Mammary epithelial cell (primary cell): Measurements from ENCODE around the gene HYKK.

Experiments used
- CTCF ChIP-seq, 2 donors: IDR thresholded peaks in 1 of 2; conservative IDR thresholded peaks in 1 of 2; 2 replicates each; pipeline ENCODE4 v1.5.1; 2011 to 2012; ENCODE audit warnings: inconsistent platforms in 2 of 2, low read length in 2 of 2, mild to moderate bottlenecking in 2 of 2, control low read depth in 1 of 2, low read depth in 1 of 2; ENCODE audit not compliant: insufficient read depth in 1 of 2; ENCODE audit errors: extremely low read depth in 1 of 2
- EZH2 ChIP-seq: IDR thresholded peaks from 2 replicates; pipeline ENCODE4 v1.6.1; 2012; ENCODE audit warnings: low read length, inconsistent platforms, borderline replicate concordance

- TF ChIP-seq CTCF (conservative IDR thresholded peaks at IDR 0.05 in 1 of 2, IDR thresholded peaks at IDR 0.05 in 1 of 2; ENCODE audit: extremely low read depth in 1 of 2, insufficient read depth in 1 of 2, low read depth in 1 of 2, low read length in 2 of 2): no peak
- no peak for TF ChIP-seq EZH2
Measured at GRCh38 chr15:78477295-78477694, 30.1 kb upstream of the HYKK start.
